Measurements from ENCODE around the gene ETFA.
"Not testable (repeated sequence)": the region's sequence is repeated elsewhere in the genome, so short reads cannot be mapped to it uniquely, and the experiment has no call there.

ETFA gene

DNA sequence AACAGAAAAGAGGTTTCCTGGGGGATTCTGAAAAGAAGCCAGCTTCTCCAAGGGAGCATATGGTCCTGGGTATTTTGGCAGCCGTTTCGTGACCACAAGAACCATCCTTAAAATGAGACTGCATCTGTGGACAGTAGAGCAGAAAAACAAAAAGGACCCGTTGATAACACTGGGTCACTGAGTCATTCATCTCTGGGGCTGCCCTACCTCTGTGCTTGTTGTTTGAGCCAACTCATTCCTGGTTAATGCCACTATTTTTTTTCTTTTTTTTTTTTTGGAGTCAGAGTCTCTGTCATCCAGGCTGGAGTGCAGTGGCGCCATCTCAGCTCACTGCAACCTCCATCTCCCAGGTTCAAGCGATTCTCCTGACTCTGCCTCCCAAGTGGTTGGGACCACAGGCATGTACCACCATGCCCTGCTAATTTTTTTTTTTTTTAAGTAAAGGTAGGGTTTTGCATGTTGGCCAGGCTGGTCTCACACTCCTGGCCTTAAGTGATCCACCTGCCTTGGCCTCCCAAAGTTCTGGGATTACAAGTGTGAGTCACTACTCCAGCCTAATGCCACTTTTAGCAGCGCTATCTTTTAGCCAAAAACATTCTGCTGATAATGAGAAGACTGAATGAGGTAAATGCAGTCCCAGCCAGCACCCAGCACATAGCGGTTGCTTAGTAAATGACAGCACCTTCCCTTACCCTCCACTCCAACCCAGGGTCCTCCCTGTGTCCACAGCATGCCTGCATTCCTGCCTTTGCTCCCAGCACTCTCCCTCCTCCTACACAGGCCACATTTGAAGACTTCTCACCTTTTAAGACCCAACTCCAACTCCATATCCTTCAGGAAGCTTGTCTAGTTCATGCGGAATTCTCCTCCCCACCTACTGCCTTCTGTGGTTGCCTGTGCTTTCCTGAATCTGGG, 16.2 kb upstream of the ETFA start:
- no peak for DNase-seq (ENCODE audit: low read depth, low spot score)

- no peak for DNase-seq (ENCODE audit: low read depth, low spot score)
Measured at GRCh38 chr15:76325704-76326103, 14.4 kb upstream of the ETFA start.

DNA sequence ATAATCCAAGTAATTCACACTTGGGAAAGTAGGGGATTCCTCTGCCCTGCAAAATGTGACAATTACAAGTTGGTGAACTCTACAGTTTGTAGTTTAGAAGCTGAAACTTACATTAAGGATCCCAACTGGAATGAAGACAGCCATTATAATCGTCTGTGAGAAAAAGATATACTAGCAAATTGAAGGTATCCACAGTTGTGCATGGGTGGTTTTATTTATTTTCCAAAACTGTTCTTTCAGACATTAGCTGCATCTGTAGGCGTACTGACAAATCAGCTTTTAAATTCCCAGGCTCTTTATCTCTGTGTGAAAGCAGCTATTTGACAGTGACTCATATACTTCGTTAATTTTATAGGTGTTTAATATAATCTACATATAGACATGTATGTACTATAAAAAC, 12.8 kb upstream of the ETFA start:
- DNase-seq (ENCODE audit: low read depth, low spot score): no peak

DNA sequence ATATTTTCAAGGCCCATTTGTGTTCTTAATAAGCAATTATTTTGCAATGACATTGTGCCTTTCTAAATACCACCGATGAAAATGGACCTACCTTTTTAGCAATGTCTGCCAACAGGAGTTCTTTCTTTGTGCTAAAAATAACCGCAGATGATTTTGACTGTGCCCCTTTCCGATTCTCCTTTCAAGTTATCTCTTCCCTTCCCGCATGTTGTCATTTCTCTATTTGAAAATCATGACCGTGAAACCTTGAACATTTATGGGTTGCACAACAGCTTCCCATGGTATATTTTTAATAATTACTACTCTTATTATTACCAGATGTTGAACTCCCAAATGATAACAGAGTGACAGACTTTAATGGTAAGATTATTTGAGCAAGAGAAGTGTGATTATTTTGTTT, 10.3 kb upstream of the ETFA start:
- DNase-seq (ENCODE audit: low read depth, low spot score): no peak

GRCh38 chr15:76321171-76321570, 9.9 kb upstream of the ETFA start:
- no peak for DNase-seq (ENCODE audit: low read depth, low spot score)

- DNase-seq (ENCODE audit: low read depth, low spot score): no peak
Measured at GRCh38 chr15:76320012-76320411, 8.7 kb upstream of the ETFA start.

- DNase-seq (ENCODE audit: low read depth, low spot score): no peak
Measured at GRCh38 chr15:76313731-76314130, 2.5 kb upstream of the ETFA start.

DNA sequence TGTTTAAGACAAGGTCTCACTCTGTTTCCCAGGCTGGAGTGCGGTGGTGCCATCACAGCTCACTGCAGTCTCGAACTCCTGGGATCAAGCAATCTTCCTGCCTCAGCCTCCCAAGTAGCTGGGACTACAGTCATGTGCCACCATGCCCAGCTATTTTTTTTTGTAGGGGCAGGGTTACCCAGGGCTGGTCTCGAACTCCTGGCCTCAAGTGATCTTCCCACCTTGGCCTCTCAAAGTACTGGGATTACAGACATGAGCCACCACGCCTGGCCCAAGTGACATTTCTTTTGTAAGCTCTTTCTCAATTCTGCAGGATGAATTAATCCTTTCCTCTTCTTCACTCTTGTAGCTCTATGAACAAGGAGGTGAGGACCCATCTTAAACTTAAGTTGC, 1.9 kb upstream of the ETFA start:
- not testable (repeated sequence) for DNase-seq (ENCODE audit: low read depth, low spot score)

- DNase-seq (ENCODE audit: low read depth, low spot score): no peak
Measured at GRCh38 chr15:76312540-76313174, 1.4 kb upstream of the ETFA start.

- no peak for DNase-seq (ENCODE audit: low read depth, low spot score)
Measured at GRCh38 chr15:76310475-76311099, 682 bp downstream of the ETFA start.

DNA sequence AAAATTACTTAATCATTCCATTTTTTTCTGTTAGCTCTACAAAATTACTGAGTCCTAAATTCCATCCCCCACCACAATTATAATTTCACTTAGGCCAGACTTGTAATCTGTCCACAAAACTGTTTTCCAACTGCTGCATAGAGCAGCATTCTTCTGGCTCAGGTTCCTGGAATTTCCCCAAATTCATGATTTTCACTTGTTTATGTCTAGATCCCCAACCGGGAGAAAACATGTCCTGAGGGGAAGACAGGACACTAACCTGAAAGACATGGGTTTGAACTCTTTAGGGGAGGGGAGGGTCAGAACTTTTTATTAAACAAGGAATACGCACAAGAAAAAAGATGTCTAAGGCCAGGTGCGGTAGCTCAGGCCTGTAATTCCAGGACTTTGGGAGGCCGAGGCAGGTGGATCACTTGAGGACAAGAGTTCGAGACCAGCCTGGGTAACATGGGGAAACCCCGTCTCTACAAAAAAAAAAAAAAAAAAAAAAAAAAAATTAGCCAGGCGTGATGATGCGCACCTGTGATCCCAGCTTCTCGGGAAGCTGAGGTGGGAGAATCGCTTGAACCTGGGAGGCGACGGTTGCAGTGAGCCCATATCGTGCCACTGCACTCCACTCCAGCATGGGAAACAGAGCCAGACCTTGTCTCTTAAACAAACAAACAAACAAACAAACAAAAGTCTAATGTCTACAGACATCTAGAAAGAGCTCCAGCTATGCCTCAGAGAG, 1.5 kb downstream of the ETFA start:
- no peak for DNase-seq (ENCODE audit: low read depth, low spot score)

DNA sequence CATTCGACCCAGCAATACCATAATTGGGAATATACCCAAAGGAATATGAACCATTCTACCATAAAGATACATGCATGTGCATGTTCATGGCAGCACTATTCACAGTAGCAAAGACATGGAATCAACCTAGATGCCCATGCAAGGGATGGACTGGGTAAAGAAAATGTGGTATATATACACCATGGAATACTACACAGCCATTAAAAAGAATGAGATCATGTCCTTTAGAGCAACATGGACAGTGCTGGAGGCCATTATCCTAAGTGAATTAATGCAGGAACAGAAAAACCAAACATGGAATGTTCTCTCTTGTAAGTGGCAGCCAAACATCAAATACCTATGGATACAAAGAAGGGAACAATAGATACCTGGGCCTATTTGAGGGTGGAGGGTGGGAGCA, 7.4 kb downstream of the ETFA start:
- no peak for DNase-seq (ENCODE audit: low read depth, low spot score)

- DNase-seq (ENCODE audit: low read depth, low spot score): no peak
Measured at GRCh38 chr15:76299786-76300185, 11.5 kb downstream of the ETFA start.

DNA sequence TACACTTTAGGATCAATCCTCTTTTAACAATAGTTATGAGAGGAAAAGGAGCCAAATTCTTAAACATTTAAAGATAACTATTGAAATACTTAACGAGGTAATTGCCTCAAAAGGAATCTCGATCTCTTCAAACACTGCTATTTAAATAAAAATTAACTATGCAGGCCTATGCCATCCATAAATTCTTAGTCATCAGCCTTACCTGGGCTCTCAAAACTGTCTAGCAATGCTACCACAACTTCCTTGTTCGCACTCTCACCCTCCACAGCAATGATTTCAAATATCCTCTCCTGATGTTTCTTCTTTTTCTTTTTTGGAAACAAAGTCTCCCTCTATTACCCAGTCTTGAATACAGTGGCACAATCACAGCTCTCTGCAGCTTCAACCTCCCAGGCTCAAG, 12.3 kb downstream of the ETFA start:
- no peak for DNase-seq (ENCODE audit: low read depth, low spot score)

DNA sequence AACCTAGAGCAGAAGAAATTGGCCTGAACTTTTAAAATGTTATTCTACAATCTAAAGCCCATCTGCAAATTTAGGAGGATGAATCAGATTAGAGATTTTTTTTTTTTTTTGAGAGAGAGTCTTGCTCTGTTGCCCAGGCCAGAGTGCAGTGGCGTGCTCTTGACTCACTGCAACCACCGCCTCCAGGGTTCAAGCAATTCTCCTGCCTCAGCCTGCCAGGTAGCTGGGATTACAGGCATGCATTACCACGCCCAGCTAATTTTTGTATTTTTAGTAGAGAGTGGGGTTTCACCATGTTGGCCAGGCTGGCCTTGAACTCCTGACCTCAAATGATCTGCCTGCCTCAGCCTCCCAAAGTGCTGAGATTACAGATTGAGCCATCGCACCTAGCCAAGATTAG, 13.3 kb downstream of the ETFA start:
- not testable (repeated sequence) for DNase-seq (ENCODE audit: low read depth, low spot score)

DNA sequence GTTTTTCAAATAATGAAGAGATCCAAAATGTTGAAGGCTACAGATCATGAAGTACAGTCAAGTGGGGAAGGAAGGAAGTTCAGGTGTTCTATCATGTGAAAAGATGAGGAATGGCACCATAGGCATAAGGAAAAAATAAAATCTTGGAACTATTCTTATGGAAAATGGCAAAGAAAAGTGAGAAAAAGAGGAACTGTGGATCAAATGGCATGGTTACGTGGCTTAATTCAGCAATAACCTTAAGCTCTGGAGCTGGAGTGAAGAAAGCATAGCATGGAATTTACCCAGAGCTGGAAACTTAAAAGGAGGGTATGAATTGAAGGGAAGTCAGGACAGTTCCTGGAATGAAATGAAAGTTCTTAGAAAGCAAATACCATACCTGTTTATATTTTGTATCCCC, 14.4 kb downstream of the ETFA start:
- DNase-seq (ENCODE audit: low read depth, low spot score): no peak

DNA sequence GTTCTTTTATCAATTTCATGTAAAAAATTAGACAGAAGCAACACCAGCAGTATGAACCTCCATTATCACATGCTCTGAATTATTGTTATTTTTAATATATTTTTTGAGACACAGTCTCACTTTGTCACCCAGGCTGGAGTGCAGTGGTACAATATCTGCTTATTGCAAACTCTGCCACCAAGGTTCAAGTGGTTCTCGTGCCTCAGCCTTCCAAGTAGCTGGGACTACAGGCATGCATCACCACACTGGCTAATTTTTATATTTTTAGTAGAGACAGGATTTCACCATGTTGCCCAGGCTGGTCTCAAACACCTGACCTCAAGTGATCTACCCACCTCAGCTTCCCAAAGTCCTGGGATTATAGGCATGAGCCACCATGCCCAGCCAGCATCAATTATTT, 16.8 kb downstream of the ETFA start:
- DNase-seq (ENCODE audit: low read depth, low spot score): not testable (repeated sequence)

DNA sequence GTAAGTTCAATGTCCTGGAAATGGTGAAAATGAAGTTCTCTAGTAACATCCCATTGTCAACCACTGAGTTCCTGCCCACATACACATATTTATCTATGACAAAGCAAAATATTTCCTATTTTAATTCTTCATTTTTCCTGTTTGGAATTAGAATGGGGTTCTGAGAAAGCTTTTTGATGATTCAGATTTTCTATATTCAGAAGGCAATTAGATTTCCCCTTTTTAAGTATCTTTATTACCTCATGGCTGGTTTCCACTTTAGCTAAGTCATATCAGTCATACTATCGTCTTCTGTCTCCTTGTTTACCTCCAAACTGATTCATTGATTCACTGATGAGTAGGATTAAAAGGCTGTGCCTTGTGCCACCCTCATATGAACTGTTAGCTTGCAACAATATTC, 17.9 kb downstream of the ETFA start:
- no peak for DNase-seq (ENCODE audit: low read depth, low spot score)

DNA sequence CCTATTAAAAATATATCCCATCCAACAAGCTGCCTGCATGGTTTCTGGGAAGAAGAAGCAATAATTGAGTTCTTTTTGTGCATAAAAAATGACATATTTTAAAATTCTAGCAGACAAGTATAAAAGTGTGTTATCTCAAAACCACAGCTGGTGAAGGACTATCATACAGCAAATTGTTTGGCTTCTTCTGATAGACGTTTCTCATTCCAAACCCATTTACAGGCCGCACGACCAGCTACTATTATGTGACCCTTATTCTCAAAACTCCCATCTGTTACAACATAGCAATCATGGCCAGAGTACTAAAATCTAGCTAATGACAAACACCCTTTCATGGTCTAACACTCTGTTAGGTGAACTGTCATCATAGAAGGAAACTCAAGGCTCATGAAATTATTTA, 21.7 kb downstream of the ETFA start:
- DNase-seq (ENCODE audit: low read depth, low spot score): no peak

- DNase-seq (ENCODE audit: low read depth, low spot score): no peak
Measured at GRCh38 chr15:76286271-76286879, 24.9 kb downstream of the ETFA start.

DNA sequence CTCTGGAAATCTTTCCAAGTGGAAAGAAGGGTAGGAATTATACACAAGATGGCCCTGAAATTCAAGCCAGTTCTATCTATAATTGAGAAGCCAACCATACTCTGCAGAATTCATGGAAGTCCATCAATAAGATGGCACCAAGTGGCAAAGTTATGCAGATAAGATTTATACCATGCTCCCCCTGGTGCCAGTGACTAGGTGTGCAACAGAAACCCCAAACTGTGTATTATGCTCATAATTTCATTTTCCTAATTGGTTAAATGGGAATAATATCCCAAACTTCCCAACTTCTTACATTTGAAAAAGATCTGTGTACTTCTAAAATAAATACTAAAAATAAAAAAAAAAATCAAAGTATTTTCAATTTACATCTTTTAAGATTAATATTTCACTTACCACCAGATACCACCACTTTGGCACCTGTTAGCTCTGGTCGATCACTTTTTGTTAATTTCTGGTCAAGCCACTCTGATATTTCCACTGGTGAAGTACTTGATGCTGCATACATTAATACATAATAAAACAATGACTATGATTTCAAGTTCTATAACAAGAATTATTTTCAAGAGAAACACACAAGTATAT, 25.9 kb downstream of the ETFA start:
- DNase-seq (ENCODE audit: low read depth, low spot score): no peak
